Loucy (cell line): ENCODE results near the gene LHX4.

Experiments used
- H2AFZ ChIP-seq: fragments of 200-600 bp; sonication (generic); 2 replicates; pipeline ENCODE4 v1.6.0; 2016; ENCODE audit warnings: antibody characterized with exemption, mild to moderate bottlenecking, low read length, moderate library complexity
- H3F3A ChIP-seq: fragments of 200-600 bp; 2 replicates; pipeline ENCODE4 v1.6.0; 2016; ENCODE audit warnings: antibody characterized with exemption, low read depth, mild to moderate bottlenecking
- H3K27me3 ChIP-seq: fragments of 200-600 bp; sonication (generic); 2 replicates; pipeline ENCODE4 v1.6.1; 2014; ENCODE audit warnings: low read length, mild to moderate bottlenecking; ENCODE audit not compliant: insufficient read depth, poor library complexity, severe bottlenecking
- H3K36me3 ChIP-seq: fragments of 200-600 bp; sonication (generic); 2 replicates; pipeline ENCODE4 v1.6.1; 2016; ENCODE audit warnings: low read length; ENCODE audit not compliant: insufficient read depth
- H3K4me1 ChIP-seq: fragments of 200-600 bp; sonication (generic); 2 replicates; pipeline ENCODE4 v1.5.1; 2014; ENCODE audit warnings: low read length, mild to moderate bottlenecking; ENCODE audit not compliant: insufficient read depth, poor library complexity, severe bottlenecking
- H3K4me2 ChIP-seq: fragments of 200-600 bp; sonication (generic); 2 replicates; pipeline ENCODE4 v1.6.0; 2014; ENCODE audit warnings: antibody characterized with exemption, low read length, low read depth, mild to moderate bottlenecking; ENCODE audit not compliant: poor library complexity, severe bottlenecking
- H3K4me3 ChIP-seq: fragments of 200-600 bp; sonication (generic); 2 replicates; pipeline ENCODE4 v1.5.1; 2014; ENCODE audit warnings: low read length, mild to moderate bottlenecking, mixed read lengths; ENCODE audit not compliant: poor library complexity, severe bottlenecking
- H3K79me2 ChIP-seq: fragments of 200-600 bp; sonication (generic); 2 replicates; pipeline ENCODE4 v1.6.1; 2014; ENCODE audit warnings: low read length; ENCODE audit not compliant: insufficient read depth
- H3K9ac ChIP-seq: fragments of 200-600 bp; sonication (generic); 2 replicates; pipeline ENCODE4 v1.6.0; 2014; ENCODE audit warnings: mild to moderate bottlenecking, low read depth, low read length, moderate library complexity; ENCODE audit not compliant: poor library complexity, severe bottlenecking
- H3K9me2 ChIP-seq: fragments of 200-600 bp; sonication (generic); replicated peaks from 2 replicates; pipeline ENCODE4 v1.6.1; 2016; ENCODE audit warnings: low read depth, low read length, mixed read lengths
- H3K9me3 ChIP-seq: fragments of 200-600 bp; sonication (generic); 2 replicates; pipeline ENCODE4 v1.6.1; 2014; ENCODE audit warnings: mild to moderate bottlenecking, antibody characterized with exemption, low read length, low read depth; ENCODE audit not compliant: insufficient read depth
- H4K20me1 ChIP-seq: fragments of 200-600 bp; sonication (generic); 2 replicates; pipeline ENCODE4 v1.6.0; 2014; ENCODE audit warnings: antibody characterized with exemption, low read length, mild to moderate bottlenecking; ENCODE audit not compliant: insufficient read depth, poor library complexity, severe bottlenecking
- CTCF ChIP-seq: fragments of 200-600 bp; sonication (generic); conservative IDR thresholded peaks from 2 replicates; pipeline ENCODE4 v1.5.1; 2014; ENCODE audit warnings: mild to moderate bottlenecking, antibody characterized with exemption, low read length
- EZH2phosphoT487 ChIP-seq: fragments of 200-600 bp; IDR thresholded peaks from 2 replicates; pipeline ENCODE4 v1.6.1; 2018; ENCODE audit warnings: antibody characterized with exemption, mild to moderate bottlenecking, moderate library complexity, borderline replicate concordance

Gene LHX4

GRCh38 chr1:180231506-180231921 is 1.4 kb downstream of the LHX4 start:
- no peaks in the 10 kb centered on the region for H3K9me3 ChIP-seq
- H3K27me3 ChIP-seq = no peaks in the 10 kb centered on the region
- no peaks in the 10 kb centered on the region for H3K36me3 ChIP-seq
- H3K9ac ChIP-seq = no peak overlapping the region
- H3K4me3 ChIP-seq = no peak overlapping the region
- no peaks in the 10 kb centered on the region for H3K79me2 ChIP-seq
- H3K4me1 ChIP-seq = no peaks in the 10 kb centered on the region
- H3K9me2 ChIP-seq = no peaks in the 10 kb centered on the region
- H2AFZ ChIP-seq = no peak overlapping the region
- no peaks in the 10 kb centered on the region for H4K20me1 ChIP-seq
- no peak for TF ChIP-seq EZH2phosphoT487
- no peak for TF ChIP-seq CTCF
- H3K4me2 ChIP-seq = no peak overlapping the region
- H3F3A ChIP-seq = no peaks in the 10 kb centered on the region

GRCh38 chr1:180231936-180232335 is 1.9 kb downstream of the LHX4 start:
- Histone ChIP-seq H3K36me3 (no peaks in the 10 kb centered on the region), H3K79me2 (no peaks in the 10 kb centered on the region), H3K4me1 (no peaks in the 10 kb centered on the region), H3K9ac (no peak overlapping the region), H2AFZ (no peak overlapping the region), H3K27me3 (no peaks in the 10 kb centered on the region), H3K4me2 (no peak overlapping the region), H3K4me3 (no peak overlapping the region), H4K20me1 (no peaks in the 10 kb centered on the region), H3K9me2 (no peaks in the 10 kb centered on the region), H3F3A (no peaks in the 10 kb centered on the region), H3K9me3 (no peaks in the 10 kb centered on the region)
- no peak for TF ChIP-seq EZH2phosphoT487
- TF ChIP-seq CTCF = no peak

GRCh38 chr1:180232521-180233043 is 2.5 kb downstream of the LHX4 start:
- Histone ChIP-seq H3K4me2 (no peak overlapping the region), H3K9me2 (no peaks in the 10 kb centered on the region), H3K9ac (no peak overlapping the region), H2AFZ (no peak overlapping the region), H3K27me3 (no peaks in the 10 kb centered on the region), H3K4me1 (no peaks in the 10 kb centered on the region), H3K79me2 (no peaks in the 10 kb centered on the region), H3F3A (no peaks in the 10 kb centered on the region), H3K4me3 (no peak overlapping the region), H4K20me1 (no peaks in the 10 kb centered on the region), H3K36me3 (no peaks in the 10 kb centered on the region), H3K9me3 (no peaks in the 10 kb centered on the region)
- no peak for TF ChIP-seq EZH2phosphoT487
- no peak for TF ChIP-seq CTCF
